HG03196 (cell line): Measurements from ENCODE around the gene RPTOR.

Experiments
- ATAC-seq: cut with Tn5 transposase; IDR thresholded peaks from one replicate; pipeline ENCODE4 v1.9.1; 2021; ENCODE audit not compliant: unreplicated experiment

RPTOR gene

DNA sequence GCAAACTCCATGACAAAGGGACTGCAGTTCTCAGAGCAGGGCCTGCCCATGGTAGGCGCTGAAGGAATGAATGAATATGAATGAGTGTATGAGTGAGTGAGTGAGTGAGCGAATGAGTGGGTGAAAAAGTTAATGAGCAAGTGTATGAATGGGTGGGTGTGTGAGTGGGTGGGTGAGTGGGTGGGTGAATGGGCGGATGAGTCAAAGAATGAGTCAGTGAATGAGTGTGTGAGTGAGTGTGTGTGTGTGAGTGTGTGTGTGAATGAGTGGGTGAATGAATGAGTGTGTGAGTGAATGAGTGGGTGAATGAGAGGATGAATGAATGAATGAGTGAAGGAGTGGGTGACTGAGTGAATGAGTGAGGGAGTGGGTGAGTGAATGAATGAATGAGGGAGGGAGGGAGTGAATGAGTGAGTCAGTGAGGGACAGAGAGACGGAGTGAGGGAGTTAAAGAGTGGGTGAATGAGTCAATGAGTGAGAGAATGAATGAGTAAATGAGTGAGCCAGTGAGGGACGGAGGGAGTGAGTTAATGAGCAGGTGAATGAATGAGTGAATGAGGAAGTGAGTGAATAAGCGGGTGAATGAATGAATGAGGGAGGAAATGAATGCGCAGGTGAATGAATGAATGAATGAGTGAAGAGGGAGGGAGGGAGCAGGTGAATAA is 435.9 kb downstream of the RPTOR start:
- no peak for ATAC-seq

- ATAC-seq, result no peak
Measured at GRCh38 chr17:80981062-80981902, 436.6 kb downstream of the RPTOR start.

GRCh38 chr17:80981929-80982425 is 437.3 kb downstream of the RPTOR start:
- no peak for ATAC-seq

GRCh38 chr17:80982426-80982974 is 437.9 kb downstream of the RPTOR start:
- ATAC-seq, result no peak

DNA sequence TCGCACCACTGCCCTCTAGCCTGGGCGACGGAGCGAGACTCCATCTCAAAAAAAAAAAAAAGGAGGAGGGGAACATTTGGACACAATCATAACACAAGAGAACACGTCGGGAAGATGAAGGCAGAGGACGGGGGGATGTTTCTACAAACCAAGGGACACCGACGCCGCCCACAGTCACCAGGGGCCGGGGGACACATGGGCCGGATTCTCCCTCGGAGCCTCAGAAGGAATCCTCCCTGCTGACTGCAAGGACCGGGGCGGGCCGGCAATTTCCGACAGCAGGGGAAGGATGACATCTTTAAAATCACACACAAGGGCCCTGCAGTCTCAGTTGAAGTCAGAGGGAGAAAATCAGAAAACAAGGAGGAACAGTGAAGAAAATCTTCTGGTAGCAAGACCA is 438.9 kb downstream of the RPTOR start:
- ATAC-seq, result no peak

DNA sequence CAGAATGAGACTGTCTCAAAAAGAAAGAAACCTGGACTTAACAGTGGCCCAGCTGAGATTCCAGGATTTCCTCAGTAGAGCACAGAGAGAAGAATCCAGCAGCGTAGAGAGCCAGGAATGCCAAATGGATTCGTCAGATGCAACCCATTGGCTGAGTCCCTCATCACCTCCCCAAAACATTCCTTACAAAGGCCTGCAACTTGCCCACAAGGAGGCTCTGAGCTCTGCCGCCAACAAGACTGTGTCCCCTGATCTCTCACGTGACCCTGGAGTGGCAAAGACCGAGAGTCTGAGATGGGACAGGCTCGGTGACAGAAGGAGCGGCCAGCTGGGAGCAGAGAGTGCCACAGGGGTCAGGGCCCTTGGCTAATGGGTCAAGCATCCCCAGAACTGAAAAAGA is 440.1 kb downstream of the RPTOR start:
- no peak for ATAC-seq

DNA sequence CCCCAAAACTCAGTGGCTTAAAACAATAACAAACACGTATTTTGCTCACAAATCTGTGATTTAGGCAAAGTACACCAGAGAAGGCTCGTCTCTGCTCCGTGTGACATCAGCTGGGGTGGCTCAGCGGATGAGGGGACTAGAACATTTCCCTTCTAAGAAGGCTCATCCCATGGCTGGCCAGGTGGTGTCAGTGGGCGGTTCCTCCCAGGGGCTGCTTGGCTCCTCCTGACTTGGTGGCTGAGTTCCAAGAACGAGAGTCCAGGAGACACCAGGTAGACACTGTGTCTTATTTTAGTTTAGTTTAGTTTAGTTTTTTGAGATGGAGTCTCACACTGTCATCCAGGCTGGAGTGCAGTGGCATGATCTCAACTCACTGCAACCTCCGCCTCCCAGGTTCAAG is 441.4 kb downstream of the RPTOR start:
- ATAC-seq, result no peak

DNA sequence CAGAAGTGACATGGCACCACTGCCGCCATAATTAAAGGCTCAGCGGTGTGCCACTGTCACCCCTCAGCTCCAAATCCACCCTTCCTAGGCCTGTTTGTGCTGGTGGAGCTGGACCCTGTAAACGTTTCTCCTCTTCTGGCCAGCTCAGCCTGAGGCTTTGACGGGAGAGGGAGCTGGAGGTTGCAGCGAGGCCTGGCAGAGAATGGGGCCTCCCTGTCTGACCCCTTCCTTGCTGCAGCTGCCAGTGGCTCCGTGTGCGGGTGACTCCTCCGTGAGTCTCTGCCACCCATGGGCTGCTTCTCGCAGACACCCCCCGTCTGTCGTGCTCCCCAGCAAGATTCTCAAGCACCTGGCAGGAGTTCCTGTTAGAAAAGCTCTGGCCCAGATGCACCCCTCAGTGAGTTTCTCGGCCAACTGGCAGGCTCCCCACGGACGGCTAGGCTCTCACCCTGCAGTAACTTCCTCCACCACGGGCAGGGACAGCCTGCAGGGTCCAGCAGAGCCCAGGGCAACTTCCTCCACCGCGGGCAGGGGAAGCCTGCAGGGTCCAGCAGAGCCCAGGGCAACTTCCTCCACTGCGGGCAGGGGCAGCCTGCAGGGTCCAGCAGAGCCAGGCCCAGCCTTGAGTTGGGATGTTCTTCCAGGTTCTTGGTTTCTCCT is 442.3 kb downstream of the RPTOR start:
- no peak for ATAC-seq

DNA sequence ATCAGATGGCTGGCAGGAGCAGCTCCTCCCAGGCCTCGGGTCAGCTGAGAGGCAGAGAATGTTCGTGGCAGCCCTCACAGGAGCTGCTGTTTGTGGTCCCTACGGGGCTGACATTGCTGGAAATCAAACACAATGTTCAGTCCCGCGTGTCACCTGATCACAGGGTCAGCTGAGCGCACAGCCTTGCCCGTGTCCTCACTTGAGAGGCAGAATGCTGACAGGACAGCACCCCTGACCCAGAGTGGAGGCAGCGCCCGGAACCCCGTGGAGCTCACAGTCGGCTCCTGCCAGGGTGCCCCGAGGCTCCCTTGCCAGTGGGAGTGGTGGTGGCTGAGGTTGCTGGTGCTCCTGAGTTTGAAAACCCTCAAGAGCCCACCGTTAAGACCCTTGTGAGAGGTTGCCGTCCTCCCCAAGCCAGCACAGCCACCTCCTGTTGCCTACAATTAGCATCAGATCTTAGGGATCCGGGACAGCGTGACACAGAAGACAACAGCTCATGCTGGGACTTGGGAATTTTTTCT is 443.4 kb downstream of the RPTOR start:
- no peak for ATAC-seq

GRCh38 chr17:80989586-80989913 is 444.9 kb downstream of the RPTOR start:
- ATAC-seq, result no peak

DNA sequence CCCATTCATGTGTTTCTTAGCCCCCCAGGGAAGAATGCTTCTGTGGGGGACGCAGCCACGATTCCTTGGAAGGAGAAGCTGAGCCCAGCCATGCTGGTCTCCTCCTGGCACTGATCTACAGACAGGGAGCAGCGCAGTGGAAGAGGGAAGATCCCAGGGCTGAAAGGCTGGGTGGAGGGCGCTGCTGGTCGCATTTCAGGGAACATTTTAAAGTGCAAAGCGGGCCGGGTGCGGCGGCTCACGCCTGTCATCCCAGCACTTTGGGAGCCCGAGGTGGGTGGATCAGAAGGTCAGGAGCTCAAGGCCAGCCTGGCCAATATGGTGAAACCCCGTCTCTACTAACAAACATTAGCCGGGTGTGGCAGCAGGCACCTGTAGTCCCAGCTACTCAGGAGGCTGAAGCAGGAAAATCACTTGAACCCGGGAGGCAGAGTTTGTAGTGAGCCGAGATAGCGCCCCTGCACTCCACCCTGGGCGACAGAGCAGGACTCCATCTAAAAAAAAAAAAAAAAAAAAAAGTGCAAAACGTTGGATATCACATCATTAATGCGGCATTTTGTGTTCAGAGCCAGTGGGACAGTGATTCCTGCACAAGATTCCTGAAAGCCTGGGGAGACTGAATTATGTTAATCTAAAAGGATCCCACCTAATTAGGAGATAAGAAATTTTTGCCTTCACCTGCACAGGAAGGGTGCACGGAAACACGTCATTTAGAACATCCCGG is 446.4 kb downstream of the RPTOR start:
- no peak for ATAC-seq

DNA sequence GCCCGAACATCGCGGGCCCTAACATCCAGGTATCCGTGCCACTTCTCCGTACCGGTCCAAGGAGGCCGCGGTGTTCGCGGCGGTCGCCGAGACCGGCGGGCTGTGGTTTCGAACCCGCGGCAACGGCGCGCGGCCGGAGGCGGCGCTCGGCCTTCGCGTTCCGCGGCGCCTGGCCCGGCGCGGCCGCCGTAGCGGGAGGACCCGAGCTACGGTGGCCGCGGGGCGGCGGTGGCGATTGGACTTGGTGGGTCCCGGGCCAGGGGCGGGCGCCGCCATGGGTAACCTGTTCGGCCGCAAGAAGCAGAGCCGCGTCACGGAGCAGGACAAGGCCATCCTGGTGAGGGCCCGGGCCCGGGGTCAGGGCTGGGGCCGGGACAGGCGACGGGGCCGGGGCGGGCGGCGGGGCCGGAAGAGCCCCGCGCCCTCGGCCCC is 447.0 kb downstream of the RPTOR start, which contains the start of gene CHMP6:
TSS of gene CHMP6 (plus strand) at position 197 of the 432 bp plus-strand sequence. CDS start at position 275, 78 bp downstream.
- peak; percentile 56 for ATAC-seq

GRCh38 chr17:80992077-80992947 is 447.7 kb downstream of the RPTOR start:
- ATAC-seq, result peak; percentile 18

DNA sequence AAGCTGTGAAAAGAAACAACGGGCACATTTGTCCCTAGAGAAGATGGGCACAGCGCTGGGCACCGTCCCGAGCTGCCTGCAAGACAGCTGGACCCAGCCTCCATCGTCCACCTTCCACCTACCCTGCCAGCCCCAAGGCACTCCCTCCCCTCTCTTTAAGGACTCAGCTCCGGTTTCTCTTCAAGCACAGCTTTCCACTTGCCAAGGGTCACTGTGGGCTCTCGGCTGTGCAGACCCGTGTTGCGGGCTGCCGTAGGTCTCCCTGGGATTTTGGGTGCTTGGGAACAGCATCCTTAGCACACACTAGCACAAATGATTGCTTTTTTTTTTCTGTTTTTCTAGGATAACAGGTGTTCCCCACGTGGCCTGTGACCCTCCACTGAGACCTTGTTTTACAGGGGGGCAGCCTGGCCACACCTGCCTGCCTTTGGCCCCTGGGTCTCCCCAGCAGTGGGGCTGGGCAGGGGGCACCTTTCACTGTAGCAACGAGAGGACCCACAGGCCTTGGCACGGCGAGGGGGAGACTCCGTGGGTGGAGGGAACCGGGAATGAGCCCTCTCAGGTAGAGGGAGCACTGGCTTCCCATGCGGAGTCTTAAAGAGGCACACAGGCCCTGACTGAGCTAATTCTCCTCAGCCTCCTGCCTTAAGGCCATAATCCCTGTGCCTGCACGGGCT is 448.4 kb downstream of the RPTOR start:
- ATAC-seq, result no peak

DNA sequence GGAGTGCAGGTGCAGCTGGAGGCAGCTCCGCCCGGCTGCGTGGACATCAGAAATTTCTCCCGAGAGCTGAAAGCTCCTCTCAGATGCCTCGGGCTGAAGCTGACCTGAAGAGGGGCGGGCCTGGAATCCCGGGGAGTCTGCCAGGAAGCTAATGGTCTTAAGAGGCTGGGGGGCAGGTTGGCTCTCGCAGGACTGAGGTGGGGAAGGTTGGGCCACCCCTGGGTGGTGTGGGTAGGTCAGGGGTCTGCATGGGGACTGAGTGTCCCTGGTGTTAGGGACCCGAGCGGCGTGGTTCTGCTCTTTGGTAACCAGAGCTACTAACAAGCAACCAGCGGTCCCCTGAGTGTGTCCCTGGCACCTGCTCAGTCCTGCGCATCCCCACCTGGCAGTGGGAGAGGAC is 450.5 kb downstream of the RPTOR start:
- no peak for ATAC-seq

DNA sequence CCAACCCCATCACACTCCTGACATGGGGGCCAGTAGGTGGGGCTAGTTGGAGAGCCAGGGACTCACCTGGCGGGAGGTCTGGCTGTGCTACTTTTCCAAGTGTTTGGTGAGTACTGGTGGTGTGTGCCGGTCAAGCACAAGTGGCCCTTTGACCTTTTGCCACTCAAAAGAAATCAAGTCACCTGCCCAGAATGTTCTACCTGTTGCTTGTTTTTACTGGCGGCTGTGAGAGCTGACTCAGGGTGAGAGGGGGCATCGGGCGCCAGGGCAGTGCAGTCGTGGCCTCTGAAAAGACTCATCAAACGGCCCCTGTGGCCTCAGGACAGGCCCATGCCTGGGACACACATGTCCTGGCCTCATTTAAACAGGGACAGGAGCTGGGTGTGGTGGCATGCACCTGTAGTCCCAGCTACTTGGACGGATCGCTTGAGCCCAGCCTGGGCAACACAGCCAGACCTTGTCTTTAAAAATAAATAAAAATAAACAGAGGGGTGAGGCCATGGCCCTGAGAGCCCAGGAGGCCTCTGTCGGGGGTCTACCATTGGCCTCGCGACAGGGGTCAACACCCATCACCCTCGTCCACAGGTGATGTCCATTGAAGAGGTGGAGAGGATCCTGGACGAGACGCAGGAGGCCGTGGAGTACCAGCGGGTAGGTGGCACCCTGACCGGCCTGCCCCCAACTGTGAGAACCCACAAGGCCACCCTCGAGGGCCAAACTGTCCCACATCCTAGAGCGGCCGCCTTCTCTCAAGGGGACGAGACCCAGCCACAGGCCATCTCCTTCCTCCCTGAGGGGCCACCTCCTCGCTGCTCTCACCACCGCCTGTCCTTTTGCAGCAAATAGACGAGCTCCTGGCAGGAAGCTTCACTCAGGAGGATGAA is 452.0 kb downstream of the RPTOR start:
- ATAC-seq, result no peak

DNA sequence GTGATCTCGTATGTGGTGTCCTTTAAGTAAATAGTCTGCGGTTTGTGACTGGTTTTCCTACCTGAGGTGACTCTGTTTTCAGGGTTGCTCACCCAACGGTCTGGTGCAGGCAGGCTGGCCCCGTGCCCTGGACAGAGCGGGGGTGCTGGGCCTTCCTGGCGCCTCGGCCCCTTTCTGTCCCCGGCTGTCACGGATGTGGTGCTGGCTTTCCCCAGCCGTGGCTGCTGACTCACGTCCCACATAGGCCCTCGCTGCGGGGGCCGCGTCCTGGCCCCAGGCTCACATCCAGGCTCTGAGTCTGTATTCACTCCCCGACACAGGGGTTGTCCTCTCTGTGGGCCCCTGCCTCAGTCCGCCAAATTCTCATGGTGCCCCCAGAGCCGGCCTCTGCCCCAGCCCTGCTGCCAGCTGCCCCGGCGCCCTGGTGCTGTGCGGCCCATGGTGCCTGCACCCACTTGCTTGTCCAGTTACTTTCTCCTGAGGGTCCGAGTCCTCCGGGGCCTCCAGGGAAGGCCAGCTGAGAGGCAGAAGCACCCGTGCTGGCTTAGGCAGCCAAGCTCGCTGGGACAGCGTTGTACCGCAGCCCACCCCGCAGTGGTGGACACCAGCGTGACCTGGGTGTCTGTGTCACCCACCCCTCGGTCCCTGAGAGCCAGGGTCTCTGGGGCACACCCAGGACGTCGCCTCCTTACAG is 452.9 kb downstream of the RPTOR start:
- no peak for ATAC-seq
